GM18508 (cell line): ENCODE measurements around the gene DPYD.
"Not testable (repeated sequence)": the region's sequence is repeated elsewhere in the genome, so short reads cannot be mapped to it uniquely, and the experiment has no call there.

Experiments used
- ATAC-seq: cut with Tn5 transposase; IDR thresholded peaks from one replicate; pipeline ENCODE4 v1.9.1; 2021; ENCODE audit warnings: moderate number of reproducible peaks; ENCODE audit not compliant: insufficient read depth, unreplicated experiment

DPYD gene

DNA sequence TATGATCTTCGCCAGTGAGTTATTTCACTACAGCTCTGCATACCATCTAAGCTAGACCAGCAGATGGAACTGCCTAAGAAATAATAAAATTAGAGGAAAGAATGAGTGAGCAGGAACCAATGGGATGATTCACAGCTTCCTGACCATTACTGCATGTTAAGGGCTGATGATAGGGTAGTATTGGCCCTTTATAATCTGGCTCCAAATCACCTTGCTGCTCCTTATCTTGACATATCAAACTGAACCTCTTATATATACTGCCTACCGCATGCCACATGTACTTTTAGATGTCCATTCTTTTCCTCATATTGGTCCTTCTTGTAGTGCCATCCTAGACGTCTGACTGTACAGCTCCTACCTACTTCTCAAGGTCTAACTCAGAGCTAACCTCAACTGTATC is 524.4 kb downstream of the DPYD start:
- no peak for ATAC-seq

DNA sequence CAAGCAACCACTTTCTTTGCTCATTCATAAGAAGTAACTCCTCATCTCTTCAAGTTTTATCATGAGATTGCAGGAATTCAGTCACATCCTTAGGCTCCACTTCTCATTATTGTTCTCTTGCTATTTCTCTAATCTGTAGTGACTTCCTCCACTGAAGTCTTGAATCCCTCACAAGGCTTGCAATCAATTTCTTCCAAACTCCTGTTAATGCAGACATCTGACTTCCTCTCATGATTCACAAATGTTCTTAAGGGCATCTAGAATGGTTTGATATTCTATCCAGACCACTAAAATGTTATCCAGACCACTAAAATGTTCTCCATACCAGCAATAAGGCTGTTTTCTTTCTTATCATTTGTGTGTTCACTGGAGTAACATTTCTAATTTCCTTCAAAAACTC is 528.1 kb downstream of the DPYD start:
- ATAC-seq = no peak

DNA sequence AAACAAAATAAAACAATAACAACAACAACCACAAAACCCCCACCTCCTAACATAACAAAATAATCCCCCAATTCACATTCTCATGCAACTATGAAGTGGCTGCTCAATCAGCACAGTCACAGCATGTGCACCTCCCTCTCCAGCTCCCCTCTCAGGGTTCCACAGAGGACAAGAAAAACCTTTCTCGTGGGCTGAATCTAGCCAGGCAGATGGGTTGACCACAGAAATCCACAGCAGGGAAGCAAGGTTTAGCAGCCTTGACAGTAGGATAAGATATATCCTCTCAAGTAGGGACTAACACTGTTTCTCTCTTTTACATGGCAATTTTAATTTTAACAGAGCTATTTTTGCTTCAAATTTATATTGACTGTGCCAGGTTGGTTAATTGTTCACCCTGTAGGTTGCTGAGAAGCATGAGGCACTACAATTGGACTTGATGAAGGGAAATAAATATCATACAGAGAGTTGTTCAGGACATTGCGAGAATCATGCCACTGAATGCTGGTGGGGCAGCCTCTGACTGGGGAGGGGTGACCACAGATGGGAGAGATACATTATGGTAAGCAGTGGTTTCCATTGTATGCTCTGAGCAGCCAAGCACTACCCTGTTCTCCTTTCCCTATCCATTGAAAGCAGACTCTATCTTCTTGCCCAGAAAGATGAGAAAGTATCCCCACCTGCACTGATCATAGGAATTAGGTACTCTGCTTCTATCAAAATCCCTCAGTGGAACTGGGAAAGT is 535.1 kb downstream of the DPYD start:
- ATAC-seq = no peak

DNA sequence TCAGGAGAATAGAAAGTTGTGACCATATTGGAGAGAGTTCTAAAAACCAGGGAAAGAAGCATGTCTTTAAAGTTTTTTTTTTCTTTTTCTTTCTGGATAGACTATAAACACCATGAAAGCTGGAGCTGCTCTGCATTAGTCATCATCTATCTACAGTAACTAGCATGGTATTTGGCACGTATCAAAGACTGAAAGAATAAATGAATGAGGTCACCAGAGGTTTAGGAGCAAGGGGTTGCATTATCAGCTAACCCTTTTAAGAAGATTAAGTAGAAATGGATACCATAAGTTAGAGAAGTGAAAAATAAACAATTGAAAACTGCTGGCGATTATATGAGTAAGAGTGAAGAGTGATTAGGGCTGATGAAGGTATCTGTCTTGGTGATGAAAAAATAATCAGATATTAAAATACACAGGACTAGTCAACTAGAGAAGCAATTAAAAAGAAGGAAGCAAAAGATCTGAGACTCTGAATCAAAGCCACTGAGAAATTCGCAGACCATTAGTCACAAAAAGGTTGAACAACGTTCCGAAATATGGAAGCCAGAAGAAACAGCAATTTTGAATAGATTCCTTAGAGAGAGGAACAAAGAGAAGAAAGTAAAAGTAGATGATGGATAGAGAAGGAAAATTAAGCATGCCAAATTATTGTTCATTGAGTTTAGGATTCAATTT is 536.4 kb downstream of the DPYD start:
- no peak for ATAC-seq

DNA sequence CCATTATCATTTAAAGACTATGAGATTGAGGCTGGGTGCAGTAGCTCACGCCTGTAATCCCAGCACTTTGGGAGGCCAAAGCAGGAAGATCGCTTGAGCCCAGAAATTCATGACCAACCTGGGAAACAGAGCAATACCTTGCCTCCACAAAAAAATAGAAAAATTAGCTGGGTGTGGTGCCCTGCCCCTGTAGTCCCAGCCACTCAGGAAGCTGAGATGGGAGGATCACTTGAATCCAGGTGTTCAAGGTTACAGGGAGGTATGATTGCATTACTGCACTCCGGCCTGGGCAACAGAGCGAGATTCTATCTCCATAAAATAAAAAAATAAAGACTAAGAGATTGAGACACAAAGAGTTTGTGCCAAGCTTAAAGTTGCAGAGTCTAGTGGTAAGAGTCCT is 537.0 kb downstream of the DPYD start:
- ATAC-seq = no peak

DNA sequence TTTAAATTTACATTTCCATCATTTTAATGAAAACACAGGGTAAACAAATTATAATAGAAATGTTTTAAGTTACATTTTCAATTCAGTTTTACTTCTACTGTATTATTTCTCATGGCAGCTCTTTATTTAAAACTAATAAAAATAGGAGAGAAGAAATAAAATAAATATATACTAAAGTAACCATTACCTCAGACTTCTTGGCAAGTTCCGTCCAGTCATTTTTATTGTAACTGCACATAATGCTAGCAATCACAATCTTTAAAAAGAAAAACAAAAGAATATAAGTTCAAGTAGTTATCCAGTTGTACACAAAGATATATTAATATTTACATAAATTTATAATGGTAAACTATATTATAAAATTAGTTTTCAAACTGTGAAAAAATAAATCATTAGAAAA is 538.6 kb downstream of the DPYD start:
- no peak for ATAC-seq

DNA sequence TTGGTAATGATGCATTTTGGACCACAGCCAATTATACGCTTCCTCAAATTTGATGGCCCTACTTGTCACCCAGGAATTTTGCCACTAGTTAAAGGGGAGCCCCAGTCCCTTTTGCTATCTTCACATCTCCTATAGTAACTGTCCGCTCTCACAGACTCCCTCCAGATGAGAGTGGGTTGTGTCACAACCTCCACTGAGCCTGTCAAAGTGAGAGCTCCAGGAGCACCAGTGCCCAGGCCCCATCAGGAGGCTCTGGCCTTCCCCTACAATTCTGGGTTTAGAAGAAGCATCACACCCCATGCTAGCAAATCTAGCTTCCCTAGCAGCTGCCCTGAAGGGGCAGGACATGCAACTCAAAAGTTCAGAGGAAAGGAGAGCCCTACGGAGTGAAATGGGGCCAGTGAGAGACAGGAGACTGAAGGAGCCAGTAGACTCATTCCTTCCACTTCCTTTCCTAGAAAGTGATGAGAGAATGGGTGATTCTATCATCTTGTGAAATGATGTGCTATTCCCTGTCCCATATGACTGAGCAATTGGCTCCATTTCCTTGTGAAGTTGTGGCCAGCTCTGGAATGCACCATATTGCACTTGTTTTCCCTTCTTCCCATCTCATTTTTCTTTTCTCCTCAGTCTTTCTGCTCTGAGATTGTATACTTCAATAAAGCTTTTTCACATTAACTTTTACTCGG is 541.3 kb downstream of the DPYD start:
- no peak for ATAC-seq

DNA sequence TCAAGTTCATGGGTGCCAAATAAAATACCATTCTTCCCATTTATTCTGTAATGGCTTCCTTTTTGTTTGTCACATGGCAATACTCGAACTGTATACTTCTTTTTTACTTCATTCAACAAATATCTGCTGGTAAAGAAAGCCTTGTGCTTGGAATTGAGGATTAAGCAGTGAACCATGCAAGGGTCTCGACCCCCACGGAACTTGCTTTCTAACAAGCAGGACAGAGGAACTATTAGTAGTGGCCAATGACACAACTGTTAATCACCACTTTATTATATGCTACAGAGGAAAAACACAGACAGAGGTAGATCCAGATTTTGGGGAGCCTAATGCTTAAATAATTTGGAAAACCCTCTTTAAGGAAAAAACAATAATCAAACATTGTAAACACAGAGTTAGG is 542.2 kb downstream of the DPYD start:
- no peak for ATAC-seq

DNA sequence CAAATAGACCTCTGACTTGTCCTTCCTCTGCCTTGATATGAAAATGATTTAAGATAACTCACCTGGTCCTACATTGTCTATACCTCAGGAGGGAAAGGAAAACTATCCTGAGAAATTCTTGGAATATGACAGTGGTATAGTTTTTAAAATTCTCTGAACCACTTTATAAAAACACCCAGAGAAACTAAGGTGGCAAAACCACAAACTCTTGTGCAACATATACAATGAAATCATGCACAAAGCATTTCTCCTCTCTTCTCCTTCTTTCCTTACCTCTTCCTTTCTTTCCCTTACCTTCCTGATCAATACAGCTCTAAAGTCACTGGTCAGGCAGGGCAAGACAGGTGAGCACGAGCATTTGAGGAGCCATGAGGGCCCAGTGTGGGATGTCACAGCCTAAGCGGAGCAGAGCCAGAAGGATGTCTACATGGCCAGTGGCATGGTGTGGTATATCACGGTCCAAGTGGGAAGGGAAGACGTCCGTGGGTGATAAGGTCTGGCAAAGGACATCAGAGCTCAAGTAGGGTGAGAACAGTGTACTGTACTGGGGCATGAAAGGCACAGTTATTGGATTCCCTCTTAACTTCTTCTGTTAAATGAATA is 543.3 kb downstream of the DPYD start:
- ATAC-seq = no peak

DNA sequence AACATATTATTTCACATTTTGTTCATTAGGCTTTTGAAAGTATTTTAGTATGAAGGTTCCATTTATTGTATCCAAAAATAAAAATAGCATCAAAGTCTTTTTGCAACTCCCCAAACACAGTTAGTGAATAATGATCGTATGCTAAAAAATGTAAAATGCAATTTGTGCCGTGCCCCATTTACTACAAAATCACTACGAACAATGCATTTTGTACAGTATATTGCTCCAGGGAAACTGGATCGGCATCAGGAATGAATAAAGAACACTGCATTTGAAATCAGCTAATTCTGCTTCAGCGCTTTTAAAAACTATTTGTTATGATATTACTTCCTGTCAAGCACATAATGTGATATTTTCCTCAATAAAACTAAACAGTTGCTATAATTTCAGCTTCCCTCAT is 547.8 kb downstream of the DPYD start:
- ATAC-seq = no peak

DNA sequence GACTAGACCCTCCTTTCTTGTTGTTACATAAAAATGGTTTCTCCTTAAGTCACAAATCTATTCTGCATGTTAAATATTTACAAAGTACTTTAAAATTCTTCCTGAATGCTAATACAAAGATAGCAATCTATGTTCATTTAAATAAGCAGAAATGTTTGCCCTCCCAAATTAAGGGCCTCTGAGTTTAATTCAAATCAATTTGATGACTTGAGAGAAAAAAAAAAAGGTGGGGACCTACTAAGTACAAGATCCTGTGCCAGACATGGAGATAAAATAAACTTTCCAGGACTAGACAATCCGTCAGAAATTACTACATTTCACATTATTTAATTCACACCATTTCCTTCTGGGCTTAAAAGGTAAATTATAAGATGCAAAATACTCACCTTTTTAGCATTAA is 548.3 kb downstream of the DPYD start:
- ATAC-seq = no peak

DNA sequence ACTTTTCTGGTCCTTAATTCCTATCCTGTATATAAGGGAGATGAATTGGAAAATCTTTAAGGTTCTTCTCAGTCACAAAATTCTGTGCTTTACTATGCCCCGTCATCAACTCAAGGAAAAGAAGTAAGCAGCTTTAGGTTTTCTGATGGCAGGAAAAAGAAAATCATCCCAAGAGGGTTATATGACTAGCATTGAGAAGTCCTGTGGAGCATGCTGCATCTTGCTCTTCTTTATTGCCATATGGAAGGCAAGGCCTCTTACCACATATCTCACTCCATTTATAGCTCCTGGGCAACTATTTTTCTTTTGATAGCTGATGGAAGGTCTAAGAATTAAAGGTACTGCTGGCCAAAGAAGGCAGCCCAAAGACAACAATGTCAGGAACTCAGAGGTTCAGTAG is 552.5 kb downstream of the DPYD start:
- ATAC-seq = no peak

DNA sequence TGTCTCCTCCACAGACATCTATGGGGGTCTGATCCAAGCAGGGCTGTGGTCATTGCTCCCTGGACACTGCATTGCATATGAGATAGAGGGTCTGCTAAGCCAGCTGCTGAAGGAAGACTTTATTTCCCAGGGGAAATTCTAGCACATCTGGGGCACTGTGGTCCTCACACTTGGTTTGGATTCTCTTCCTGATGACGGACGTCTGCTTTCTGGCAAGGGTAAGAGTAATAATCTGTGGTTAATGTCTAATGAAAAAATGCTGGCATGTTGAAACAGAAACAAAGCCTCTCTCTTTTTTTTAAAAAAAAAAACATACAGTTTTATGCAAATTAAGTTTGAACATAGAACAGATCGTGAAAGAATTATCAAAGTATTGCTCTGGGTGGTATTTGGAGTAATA is 553.9 kb downstream of the DPYD start:
- no peak for ATAC-seq

DNA sequence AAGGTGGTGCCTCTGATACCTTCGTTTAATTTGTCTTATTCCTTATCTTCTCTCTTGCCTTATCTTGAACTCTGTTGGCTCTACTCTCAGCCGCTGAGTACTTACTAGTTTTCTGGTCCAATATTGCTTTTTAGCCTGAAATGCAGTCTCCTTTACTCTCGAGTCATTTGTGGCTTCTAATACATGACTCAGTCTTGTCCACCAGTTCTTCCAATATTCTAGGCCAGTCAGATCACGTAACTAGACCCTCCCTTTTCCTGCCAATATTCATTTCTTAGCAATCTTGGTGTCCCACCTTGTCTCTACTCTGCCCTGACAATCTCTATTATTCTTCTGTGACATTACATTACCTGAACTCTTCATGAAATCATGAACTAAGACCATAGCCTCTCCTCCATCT is 555.8 kb downstream of the DPYD start:
- ATAC-seq = no peak

DNA sequence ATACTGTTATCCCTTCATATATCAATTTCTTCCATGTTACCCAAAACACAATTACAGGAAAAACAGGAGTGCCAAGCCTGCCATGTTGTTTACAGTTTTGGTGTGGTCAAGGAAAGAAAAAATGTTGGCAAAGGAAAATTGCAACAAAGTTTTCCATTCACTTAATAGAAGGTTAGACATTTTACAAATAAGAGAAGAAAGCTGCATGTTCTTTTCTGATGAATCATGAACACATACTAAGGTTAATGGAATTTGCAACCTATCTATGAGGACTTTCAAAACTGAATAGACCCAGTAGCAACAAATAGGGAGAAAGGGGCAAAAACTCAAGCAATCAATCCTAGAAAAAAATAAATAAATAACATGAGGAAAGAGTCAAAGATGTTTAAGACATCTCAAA is 556.7 kb downstream of the DPYD start:
- no peak for ATAC-seq

DNA sequence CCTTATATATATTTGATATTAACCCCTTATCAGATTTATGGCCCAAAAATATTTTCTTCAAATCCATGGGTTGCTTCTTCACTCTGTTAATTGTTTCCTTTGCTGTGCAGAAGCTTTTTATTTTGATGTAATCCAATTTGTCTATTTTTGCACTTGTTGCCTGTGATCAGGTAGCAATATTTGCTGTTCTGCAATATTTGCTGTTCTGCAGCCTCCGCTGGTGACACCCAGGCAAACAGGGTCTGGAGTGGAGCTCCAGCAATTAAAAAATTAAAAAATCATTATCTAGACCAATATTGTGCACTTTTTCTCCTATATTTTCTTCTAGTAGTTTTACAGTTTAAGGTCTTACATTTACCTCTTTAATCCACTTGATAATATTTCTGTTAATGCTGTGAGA is 564.5 kb downstream of the DPYD start:
- ATAC-seq = no peak

DNA sequence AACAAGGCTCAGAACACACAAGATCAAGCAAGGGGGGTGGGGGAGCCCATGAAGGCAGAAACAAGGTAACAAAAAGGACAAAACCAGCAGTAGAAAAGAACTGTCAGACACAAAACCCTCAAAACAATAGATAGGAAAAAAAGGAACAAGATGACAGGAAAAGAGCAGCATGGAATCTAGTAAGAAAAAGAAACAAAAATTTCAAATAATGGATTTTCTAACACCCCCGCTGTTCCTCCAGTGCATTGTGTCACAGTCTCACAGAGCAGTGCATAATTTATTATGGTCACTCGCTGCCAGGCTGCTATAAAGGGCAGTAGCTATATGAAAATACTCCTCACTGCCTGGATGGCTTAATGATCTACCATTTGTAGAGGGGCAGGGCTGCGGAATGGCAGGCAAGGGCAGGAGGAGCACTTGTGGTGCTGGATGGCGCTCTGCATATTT is 567.9 kb downstream of the DPYD start:
- no peak for ATAC-seq

DNA sequence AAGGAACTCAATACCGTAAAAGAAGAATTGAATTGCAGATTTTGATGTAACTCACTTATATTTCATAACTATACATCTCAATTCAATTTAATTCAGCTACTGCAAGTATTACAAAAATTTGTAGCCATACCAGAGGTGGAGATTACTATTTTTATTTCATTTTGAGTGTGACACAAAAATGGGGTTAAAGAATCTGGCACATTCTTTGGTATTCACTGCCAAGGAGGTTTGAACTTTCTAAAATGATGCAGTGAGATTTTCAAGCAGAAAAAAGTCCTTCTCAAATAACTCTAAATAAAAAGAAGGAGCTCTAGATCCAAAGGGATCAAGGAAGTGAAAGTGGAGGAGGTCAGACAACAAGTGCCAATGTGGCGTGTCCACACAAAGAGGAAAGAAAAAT is 569.0 kb downstream of the DPYD start:
- ATAC-seq = no peak

DNA sequence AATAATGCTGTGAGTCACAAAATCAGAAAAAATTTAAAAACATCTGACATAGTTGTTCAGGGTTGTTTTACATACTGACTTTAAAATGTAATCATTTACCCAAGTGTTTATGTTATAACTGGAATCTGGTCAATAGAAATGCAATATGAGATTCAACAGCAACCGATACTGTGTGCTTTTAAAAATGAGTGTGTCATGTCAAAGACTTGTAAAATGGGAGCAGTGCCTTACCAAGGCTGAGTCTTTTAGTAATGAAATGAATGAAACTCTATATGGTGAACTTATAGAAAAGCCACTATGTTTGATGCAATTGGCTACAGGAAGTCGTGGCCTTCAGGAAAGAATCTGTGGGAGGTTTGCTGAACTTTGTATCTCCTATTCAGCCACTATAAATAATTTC is 570.2 kb downstream of the DPYD start:
- no peak for ATAC-seq

DNA sequence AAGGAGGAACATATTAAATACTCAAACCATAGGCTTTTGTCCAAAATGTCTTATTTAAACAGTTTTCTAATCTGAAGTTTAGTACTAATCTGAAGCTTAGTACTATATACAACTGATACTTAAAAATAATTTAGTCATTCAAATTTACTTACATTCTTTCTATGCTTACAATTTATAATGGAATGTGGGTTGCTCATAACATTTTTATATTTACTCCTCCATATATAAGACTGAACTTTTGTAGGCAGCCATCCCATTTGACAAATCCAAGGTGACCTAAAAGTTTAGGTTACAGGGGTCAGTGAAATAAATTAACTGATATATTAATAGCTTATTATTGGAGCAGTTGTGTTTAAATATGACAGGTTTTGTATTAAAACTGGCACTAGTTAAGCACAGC is 570.6 kb downstream of the DPYD start:
- no peak for ATAC-seq

DNA sequence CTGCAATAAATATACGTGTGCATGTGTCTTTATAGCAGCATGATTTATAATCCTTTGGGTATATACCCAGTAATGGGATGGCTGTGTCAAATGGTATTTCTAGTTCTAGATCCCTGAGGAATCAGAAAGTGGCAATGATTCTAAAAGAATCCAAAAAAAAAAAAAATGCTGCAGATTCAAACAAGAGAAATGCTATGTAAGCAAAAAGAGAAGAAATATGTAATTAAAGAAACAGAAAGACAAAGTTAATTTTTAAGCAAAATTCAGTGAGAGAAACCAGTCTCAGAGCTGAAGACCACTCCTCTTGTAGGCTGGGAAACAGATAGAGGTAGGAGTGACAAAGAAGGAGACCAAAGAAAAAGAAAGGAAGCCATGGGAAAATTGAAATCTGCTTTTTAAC is 571.0 kb downstream of the DPYD start:
- not testable (repeated sequence) for ATAC-seq
